GM12878 (cell line): ENCODE data around the gene KCNG1. TPM values are rescaled to one million over a fixed set of nuclear protein-coding genes. Genes with fewer than 3 reads are reported as not detected.

Experiments
- ATAC-seq: fragments of 200-7000 bp; cut with Tn5 transposase; 3 replicates; pipeline ENCODE4 v1.9.1; 2020; ENCODE audit warnings: mild to moderate bottlenecking, moderate library complexity
- BruUV-seq: library from RNA; stranded (reverse); fragments of 400-500 nt; replicated peaks from 2 replicates; lab custom pipeline; 2021; lab: Mats Ljungman, UMichigan
- CTCF ChIA-PET: fragments of 300-600 bp; sonication (Branson Sonifier 250); formaldehyde crosslinking; extraction: SDS; loops from one replicate; lab custom pipeline; 2021; ENCODE audit warnings: inconsistent platforms; lab: Yijun Ruan, JAX
- POLR2A ChIA-PET: fragments of 350-600 bp; formaldehyde crosslinking; extraction: SDS; loops from one replicate; lab custom pipeline; 2021; ENCODE audit warnings: inconsistent platforms; lab: Charles Lee
- RAD21 ChIA-PET: fragments of 300-600 bp; sonication (Branson Sonifier 250); formaldehyde crosslinking; loops from one replicate; lab custom pipeline; 2023; ENCODE audit warnings: antibody characterized with exemption; ENCODE audit not compliant: unreplicated experiment; lab: Charles Lee
- SMC1A ChIA-PET: fragments of 300-600 bp; sonication (Branson Sonifier 250); formaldehyde crosslinking; loops from one replicate; lab custom pipeline; 2023; ENCODE audit not compliant: unreplicated experiment, uncharacterized antibody; lab: Charles Lee
- DNase-seq: peaks from one replicate; pipeline ENCODE4 v3.0.0-alpha.2; 2011; ENCODE audit warnings: low read depth, low spot score
- FAIRE-seq: peaks from 3 replicates; lab custom pipeline; 2011; peaks lifted over from hg19 to GRCh38; lab: Jason Lieb, UNC
- H2AFZ ChIP-seq: 2 replicates; pipeline ENCODE4 v1.6.0; 2011; ENCODE audit warnings: low read depth, low read length, control low read depth; ENCODE audit not compliant: control insufficient read depth
- H3K27ac ChIP-seq: 2 replicates; pipeline ENCODE4 v1.5.1; 2011; ENCODE audit warnings: control low read depth; ENCODE audit not compliant: control insufficient read depth, insufficient read depth
- H3K27me3 ChIP-seq, 2 experiments: replicated peaks in 1 of 2; 2 replicates each; pipeline versions ENCODE4 v1.6.0 to v1.6.1; 2011; ENCODE audit warnings: low read length in 1 of 2; ENCODE audit not compliant: control insufficient read depth in 2 of 2, insufficient read depth in 2 of 2
- H3K36me3 ChIP-seq, 2 experiments: 2 replicates each; pipeline ENCODE4 v1.5.1; 2011; ENCODE audit warnings: low read length in 1 of 2; ENCODE audit not compliant: control insufficient read depth in 2 of 2, insufficient read depth in 2 of 2
- H3K4me1 ChIP-seq: 2 replicates; pipeline ENCODE4 v1.6.1; 2011; ENCODE audit warnings: mild to moderate bottlenecking, low read length, moderate library complexity, mixed read lengths; ENCODE audit not compliant: control insufficient read depth, insufficient read depth
- H3K4me2 ChIP-seq: 2 replicates; pipeline ENCODE4 v1.6.0; 2011; ENCODE audit warnings: control low read depth; ENCODE audit not compliant: control insufficient read depth, insufficient read depth
- H3K4me3 ChIP-seq: fragments of 200-600 bp; sonication (generic); 2 replicates; pipeline ENCODE4 v1.5.1; 2016
- H3K79me2 ChIP-seq: 2 replicates; pipeline ENCODE4 v1.6.0; 2011; ENCODE audit warnings: low read length; ENCODE audit not compliant: control insufficient read depth, insufficient read depth
- H3K9ac ChIP-seq: 2 replicates; pipeline ENCODE4 v1.8.0; 2011; ENCODE audit warnings: low read length, control low read depth, mixed read lengths; ENCODE audit not compliant: control insufficient read depth, insufficient read depth
- H3K9me3 ChIP-seq: replicated peaks from 3 replicates; pipeline ENCODE4 v1.5.1; 2011; ENCODE audit warnings: mild to moderate bottlenecking, low read length; ENCODE audit not compliant: control insufficient read depth, insufficient read depth
- H4K20me1 ChIP-seq: 2 replicates; pipeline ENCODE4 v1.6.0; 2011; ENCODE audit not compliant: control insufficient read depth, insufficient read depth
- CEBPZ ChIP-seq: fragments of 150-350 bp; IDR thresholded peaks from 2 replicates; pipeline ENCODE4 v1.6.1; 2016; ENCODE audit warnings: low read depth, low read length
- CREM ChIP-seq: IDR thresholded peaks from 2 replicates; pipeline ENCODE4 v1.6.1; 2014; ENCODE audit warnings: antibody characterized with exemption, low read depth
- DPF2 ChIP-seq: fragments of 450-650 bp; IDR thresholded peaks from 2 replicates; pipeline ENCODE4 v1.6.1; 2017; ENCODE audit warnings: mild to moderate bottlenecking
- JUNB ChIP-seq: IDR thresholded peaks from 2 replicates; pipeline ENCODE4 v1.6.1; 2016; ENCODE audit warnings: antibody characterized with exemption, mild to moderate bottlenecking
- KLF5 ChIP-seq: fragments of 450-650 bp; IDR thresholded peaks from 2 replicates; pipeline ENCODE4 v1.6.1; 2014; ENCODE audit warnings: mild to moderate bottlenecking; ENCODE audit not compliant: partially characterized antibody
- MEF2B ChIP-seq: fragments of 450-650 bp; IDR thresholded peaks from 2 replicates; pipeline ENCODE4 v1.6.1; 2018; ENCODE audit warnings: mild to moderate bottlenecking, moderate library complexity; ENCODE audit not compliant: partially characterized antibody, poor library complexity, severe bottlenecking
- NFYB ChIP-seq: IDR thresholded peaks from 2 replicates; pipeline ENCODE4 v1.6.1; 2011; ENCODE audit warnings: low read depth, mild to moderate bottlenecking, low read length, improper control_type of control experiment, moderate library complexity; ENCODE audit not compliant: insufficient read depth
- POLR2AphosphoS5 ChIP-seq: IDR thresholded peaks from 2 replicates; pipeline ENCODE4 v1.6.1; 2011; ENCODE audit warnings: mild to moderate bottlenecking, low read length, inconsistent platforms
- RAD21 ChIP-seq: IDR thresholded peaks from 2 replicates; pipeline ENCODE4 v1.6.1; 2011; ENCODE audit warnings: mild to moderate bottlenecking, low read depth, low read length, moderate library complexity; ENCODE audit not compliant: insufficient read depth
- SP1 ChIP-seq: IDR thresholded peaks from one replicate; pipeline ENCODE4 v1.6.1; 2011; ENCODE audit warnings: low read depth, low read length
- SREBF1 ChIP-seq: IDR thresholded peaks from 2 replicates; pipeline ENCODE4 v1.6.1; 2012; ENCODE audit warnings: mild to moderate bottlenecking, low read length
- SRF ChIP-seq, 2 experiments: IDR thresholded peaks; 2 replicates each; pipeline ENCODE4 v1.6.1; 2011; ENCODE audit warnings: low read depth in 2 of 2, low read length in 2 of 2, mild to moderate bottlenecking in 1 of 2, moderate library complexity in 1 of 2
- WRNIP1 ChIP-seq: IDR thresholded peaks from 2 replicates; pipeline ENCODE4 v1.6.1; 2011; ENCODE audit warnings: low read depth, low read length, improper control_type of control experiment, borderline replicate concordance
- ZNF384 ChIP-seq: IDR thresholded peaks from 2 replicates; pipeline ENCODE4 v1.6.1; 2012; ENCODE audit warnings: low read depth, mild to moderate bottlenecking, low read length, improper control_type of control experiment, borderline replicate concordance
- ZNF622 ChIP-seq: fragments of 450-650 bp; IDR thresholded peaks from 2 replicates; pipeline ENCODE4 v1.6.1; 2017; ENCODE audit warnings: mild to moderate bottlenecking, inconsistent platforms
- WGBS: methylation state at CpG from one replicate; pipeline ENCODE4 v1.1.6; 2016; ENCODE audit warnings: low lambda C conversion rate; ENCODE audit not compliant: insufficient replicate concordance, insufficient coverage; ENCODE audit errors: missing lambda C conversion rate; 5-methylcytosine and 5-hydroxymethylcytosine counted together
- in situ Hi-C: fragments of 300-500 bp; cut with MboI; formaldehyde crosslinking; loops from 9 replicates; pipeline ENCODE4 v1.14.3; 2018; ENCODE audit warnings: mixed read lengths
- intact Hi-C: fragments of 100-400 bp; cut with micrococcal nuclease; formaldehyde crosslinking; loops from one replicate; pipeline ENCODE4 v1.14.2; 2022; ENCODE audit not compliant: unreplicated experiment
- polyA plus RNA-seq, 11 experiments: library from polyadenylated mRNA; depleted of rRNA in 4 of 11; unstranded in 6 of 11; stranded (reverse) in 5 of 11; fragments of >200 nt; fragmentation: Nextera tagmentation in 4 of 11; fragmentation: Illumina TruSeq in 1 of 11; extraction: Ambion mirVana in 4 of 11; extraction: Trizol in 1 of 11; gene quantifications; 1 replicate in 1 of 11; 2 replicates in 10 of 11; pipeline versions ENCODE4 v1.2.1 to v1.2.3, GENCODE V29; 2011 to 2016; ENCODE audit warnings: inconsistent platforms in 2 of 11, missing spikeins in 2 of 11, low read depth in 1 of 11
- total RNA-seq, 4 experiments: library from RNA; depleted of rRNA in 3 of 4; stranded (reverse); fragments of >200 nt in 3 of 4; fragmentation: Illumina TruSeq in 1 of 4; extraction: Trizol in 1 of 4; gene quantifications; 2 replicates each; pipeline versions ENCODE4 v1.2.1 to v1.2.3, GENCODE V29; 2013 to 2021
- TF ChIP-seq, protein P1 (sequence below): IDR thresholded peaks from 2 replicates; pipeline ENCODE4 v1.6.1; 2012; ENCODE audit warnings: mild to moderate bottlenecking, low read depth, low read length

The KCNG1 gene
- total and polyA plus RNA-seq, 10 of the 15 experiments (the other 5 are each of a cell fraction or from before 2014, with no cell fraction given) = not detected

DNA sequence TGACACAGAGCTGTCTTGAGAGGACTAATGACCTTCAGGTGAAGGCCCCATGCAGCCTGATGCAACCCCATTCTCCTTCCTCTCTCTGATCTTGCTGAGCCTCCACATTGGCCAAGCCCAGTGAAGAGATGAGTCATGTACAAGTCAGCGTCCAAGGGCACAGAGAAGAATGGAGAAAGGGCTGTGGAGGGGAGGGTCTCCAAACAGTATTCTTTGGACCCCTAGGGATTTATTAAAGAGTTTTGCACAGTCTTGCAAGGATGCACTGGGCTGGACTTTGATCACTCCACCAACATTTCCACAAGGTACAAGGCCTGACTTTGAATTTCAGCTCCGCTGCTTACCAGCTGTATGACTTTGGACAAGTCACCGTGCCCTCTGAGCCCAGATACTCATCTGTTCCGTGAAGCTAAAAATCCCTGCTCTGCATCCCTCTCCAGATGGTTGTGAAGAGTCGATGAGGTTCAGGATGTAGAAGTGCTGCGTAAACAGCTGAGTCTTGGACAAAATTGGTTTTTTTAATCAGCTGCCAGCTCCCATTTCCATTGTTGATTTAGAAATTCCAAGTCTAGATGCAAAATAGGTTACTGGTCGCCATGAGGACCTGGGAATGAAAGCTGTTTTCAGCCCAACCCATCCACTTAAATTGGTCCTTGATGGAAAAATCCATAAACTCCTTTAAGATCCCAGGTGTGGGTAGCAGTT lies 14.1 kb upstream of the KCNG1 start:
- H3K79me2 ChIP-seq = no peaks in the 10 kb centered on the region
- BruUV-seq = no TSS peak
- H3K27me3 ChIP-seq = peaks cover 0 to 4% of the 10 kb centered on the region in 2 experiments; a peak in 2 of 4 replicates
- intact Hi-C loops = no loop called here
- H3K4me1 ChIP-seq = no peaks in the 10 kb centered on the region
- DNase-seq (no peak), FAIRE-seq (no peak), ATAC-seq (no peak)
- no peaks in the 10 kb centered on the region for H4K20me1 ChIP-seq
- in situ Hi-C loops = no loop called here
- ChIA-PET RAD21 (no interaction called here), SMC1A (no interaction called here), CTCF (interaction anchor here (1.1 kb wide), 1 partner anchor 50 kb away, joined by 3 read pairs; no protein-coding TSS in a partner anchor), POLR2A (no interaction called here)
- no peak overlapping the region for H3K9ac ChIP-seq
- no peak overlapping the region for H3K27ac ChIP-seq
- no peak overlapping the region for H3K4me3 ChIP-seq
- H2AFZ ChIP-seq = no peak overlapping the region
- no peaks in the 10 kb centered on the region for H3K9me3 ChIP-seq
- no peaks in the 10 kb centered on the region for H3K36me3 ChIP-seq
- no peak overlapping the region for H3K4me2 ChIP-seq
- WGBS = 12% methylated on average over 6 of the region's 7 CpGs
- TF ChIP-seq NFYB (no peak), MEF2B (no peak), SREBF1 (no peak), KLF5 (no peak), CREM (no peak), POLR2AphosphoS5 (no peak), CEBPZ (no peak), DPF2 (no peak), JUNB (no peak), ZNF384 (no peak), SP1 (no peak), RAD21 (no peak), ZNF622 (no peak), WRNIP1 (no peak), SRF (IDR thresholded peaks at IDR 0.05; ENCODE audit: low read depth in 2 of 2, low read length in 2 of 2) (no peak)
- TF ChIP-seq, protein P1, sequence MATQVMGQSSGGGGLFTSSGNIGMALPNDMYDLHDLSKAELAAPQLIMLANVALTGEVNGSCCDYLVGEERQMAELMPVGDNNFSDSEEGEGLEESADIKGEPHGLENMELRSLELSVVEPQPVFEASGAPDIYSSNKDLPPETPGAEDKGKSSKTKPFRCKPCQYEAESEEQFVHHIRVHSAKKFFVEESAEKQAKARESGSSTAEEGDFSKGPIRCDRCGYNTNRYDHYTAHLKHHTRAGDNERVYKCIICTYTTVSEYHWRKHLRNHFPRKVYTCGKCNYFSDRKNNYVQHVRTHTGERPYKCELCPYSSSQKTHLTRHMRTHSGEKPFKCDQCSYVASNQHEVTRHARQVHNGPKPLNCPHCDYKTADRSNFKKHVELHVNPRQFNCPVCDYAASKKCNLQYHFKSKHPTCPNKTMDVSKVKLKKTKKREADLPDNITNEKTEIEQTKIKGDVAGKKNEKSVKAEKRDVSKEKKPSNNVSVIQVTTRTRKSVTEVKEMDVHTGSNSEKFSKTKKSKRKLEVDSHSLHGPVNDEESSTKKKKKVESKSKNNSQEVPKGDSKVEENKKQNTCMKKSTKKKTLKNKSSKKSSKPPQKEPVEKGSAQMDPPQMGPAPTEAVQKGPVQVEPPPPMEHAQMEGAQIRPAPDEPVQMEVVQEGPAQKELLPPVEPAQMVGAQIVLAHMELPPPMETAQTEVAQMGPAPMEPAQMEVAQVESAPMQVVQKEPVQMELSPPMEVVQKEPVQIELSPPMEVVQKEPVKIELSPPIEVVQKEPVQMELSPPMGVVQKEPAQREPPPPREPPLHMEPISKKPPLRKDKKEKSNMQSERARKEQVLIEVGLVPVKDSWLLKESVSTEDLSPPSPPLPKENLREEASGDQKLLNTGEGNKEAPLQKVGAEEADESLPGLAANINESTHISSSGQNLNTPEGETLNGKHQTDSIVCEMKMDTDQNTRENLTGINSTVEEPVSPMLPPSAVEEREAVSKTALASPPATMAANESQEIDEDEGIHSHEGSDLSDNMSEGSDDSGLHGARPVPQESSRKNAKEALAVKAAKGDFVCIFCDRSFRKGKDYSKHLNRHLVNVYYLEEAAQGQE = no peak
